NB4 (cell line): Measurements from ENCODE around the gene RFTN2.

Source experiments
- CTCF ChIP-seq: IDR thresholded peaks from one replicate; pipeline ENCODE4 v1.5.1; 2012; ENCODE audit warnings: low read depth, low read length
- MYC ChIP-seq: IDR thresholded peaks from 2 replicates; pipeline ENCODE4 v1.6.1; 2011; ENCODE audit warnings: low read depth, low read length

DNA sequence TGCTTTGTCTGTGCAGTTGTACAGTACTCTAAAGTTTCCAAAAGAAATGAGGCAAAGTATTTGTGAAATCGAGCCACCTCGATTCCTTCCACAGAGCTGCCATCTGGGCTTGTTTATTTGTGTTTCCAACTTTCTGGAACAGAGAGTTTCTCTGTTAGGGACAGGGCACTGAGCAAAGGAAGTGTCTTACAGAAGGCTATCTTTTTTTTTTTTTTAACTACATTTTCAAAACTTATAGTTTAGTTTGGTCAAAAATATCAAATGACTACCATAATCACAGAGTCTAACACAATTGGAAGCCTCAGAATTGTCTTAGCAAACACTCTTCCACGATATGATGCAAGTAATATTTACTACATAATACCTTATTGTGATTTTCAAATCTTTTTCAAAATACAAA is 796 bp downstream of the RFTN2 start:
- TF ChIP-seq CTCF, result no peak
- TF ChIP-seq MYC, result no peak
